Erythroblast (primary cell): ENCODE measurements around the gene WDHD1.

Source experiments
- GATA1 ChIP-seq: IDR thresholded peaks from 2 replicates; pipeline ENCODE4 v1.6.1; 2011; ENCODE audit warnings: low read depth, mild to moderate bottlenecking, control low read depth, low read length, moderate library complexity
- POLR2A ChIP-seq: IDR thresholded peaks from 2 replicates; pipeline ENCODE4 v1.6.1; 2011; ENCODE audit warnings: mild to moderate bottlenecking, low read length

DNA sequence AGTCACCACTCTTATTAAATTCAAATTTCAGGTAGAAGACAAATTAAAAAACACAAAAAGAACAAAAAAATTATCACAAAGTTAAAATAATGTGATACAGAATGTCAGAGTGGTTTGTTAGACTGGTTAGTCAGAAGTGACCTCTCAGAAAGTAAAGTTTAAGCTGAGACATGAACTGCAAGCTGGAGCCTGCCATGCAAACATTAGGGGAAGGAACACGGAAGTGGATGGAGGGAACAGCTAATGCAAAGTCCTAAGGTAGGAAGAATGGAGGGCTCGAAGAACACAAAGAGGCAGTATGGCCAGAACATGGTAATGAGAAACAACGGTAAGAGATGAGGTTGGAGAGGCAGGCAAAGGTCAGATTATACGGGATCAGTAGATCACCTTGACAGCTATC is 41.7 kb downstream of the WDHD1 start:
- TF ChIP-seq POLR2A (no peak), GATA1 (no peak)
